OCI-LY1 (cell line): ENCODE measurements around the gene ADAMTS12.

Experiments used
- EZH2 ChIP-seq: fragments of 200-600 bp; sonication (generic), shearing (Covaris generic); IDR thresholded peaks from 2 replicates; pipeline ENCODE4 v1.8.0; 2017; ENCODE audit warnings: borderline replicate concordance, mixed run types, mild to moderate bottlenecking, antibody characterized with exemption, low read length, moderate library complexity, mixed read lengths
- TF ChIP-seq, protein P1 (sequence below): fragments of 200-600 bp; sonication (generic), shearing (Covaris generic); IDR thresholded peaks from 2 replicates; pipeline ENCODE4 v1.5.1; 2017; ENCODE audit warnings: mild to moderate bottlenecking, antibody characterized with exemption, low read length, moderate library complexity, mixed read lengths

DNA sequence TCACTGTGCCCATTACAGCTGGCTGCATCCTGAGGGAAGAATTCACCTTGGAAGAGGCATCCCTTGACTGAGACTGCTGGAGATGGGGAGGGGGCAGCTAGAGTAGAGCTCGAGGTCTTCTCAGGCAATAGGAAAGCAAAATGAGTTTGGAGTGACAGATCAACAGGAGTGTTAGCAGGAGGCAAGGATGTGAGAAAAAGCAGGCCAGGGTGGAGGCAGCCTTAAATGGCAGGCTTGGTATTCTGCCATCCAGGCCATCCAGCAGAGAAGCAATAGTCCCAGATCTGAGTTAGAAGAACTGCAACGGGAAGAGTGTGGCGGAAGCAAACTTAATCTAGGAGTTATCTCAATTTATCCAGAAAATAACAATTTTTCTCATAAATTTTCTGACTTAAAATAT is 6.1 kb downstream of the ADAMTS12 start:
- TF ChIP-seq, protein P1, sequence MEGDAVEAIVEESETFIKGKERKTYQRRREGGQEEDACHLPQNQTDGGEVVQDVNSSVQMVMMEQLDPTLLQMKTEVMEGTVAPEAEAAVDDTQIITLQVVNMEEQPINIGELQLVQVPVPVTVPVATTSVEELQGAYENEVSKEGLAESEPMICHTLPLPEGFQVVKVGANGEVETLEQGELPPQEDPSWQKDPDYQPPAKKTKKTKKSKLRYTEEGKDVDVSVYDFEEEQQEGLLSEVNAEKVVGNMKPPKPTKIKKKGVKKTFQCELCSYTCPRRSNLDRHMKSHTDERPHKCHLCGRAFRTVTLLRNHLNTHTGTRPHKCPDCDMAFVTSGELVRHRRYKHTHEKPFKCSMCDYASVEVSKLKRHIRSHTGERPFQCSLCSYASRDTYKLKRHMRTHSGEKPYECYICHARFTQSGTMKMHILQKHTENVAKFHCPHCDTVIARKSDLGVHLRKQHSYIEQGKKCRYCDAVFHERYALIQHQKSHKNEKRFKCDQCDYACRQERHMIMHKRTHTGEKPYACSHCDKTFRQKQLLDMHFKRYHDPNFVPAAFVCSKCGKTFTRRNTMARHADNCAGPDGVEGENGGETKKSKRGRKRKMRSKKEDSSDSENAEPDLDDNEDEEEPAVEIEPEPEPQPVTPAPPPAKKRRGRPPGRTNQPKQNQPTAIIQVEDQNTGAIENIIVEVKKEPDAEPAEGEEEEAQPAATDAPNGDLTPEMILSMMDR: no peak
- no peak for TF ChIP-seq EZH2
